NOMO-1 treated with dmso at 0.1 percent for 144 hours (cell line): ENCODE results near the gene ZNF442.
"Not testable (repeated sequence)": the region's sequence is repeated elsewhere in the genome, so short reads cannot be mapped to it uniquely, and the experiment has no call there.

ENCODE experiments used
- DNase-seq: peaks from one replicate; lab custom pipeline; 2025; ENCODE audit not compliant: unreplicated experiment; lab: John Stamatoyannopoulos, UW

Gene ZNF442

GRCh38 chr19:12365236-12366162, at the start of gene ZNF442:
Gene ZNF442 (minus strand): TSS chr19:12365683. CDS start chr19:12363631, 2,052 bp downstream.
- DNase-seq = no peak

- no peak for DNase-seq
These were observed 46.4 kb upstream of the ZNF442 start for GRCh38 chr19:12411893-12412292.

GRCh38 chr19:12400633-12401502, 35.4 kb upstream of the ZNF442 start, which contains the start of gene ZNF799:
Gene ZNF799 (minus strand): TSS chr19:12401271. CDS start chr19:12401070, 201 bp downstream.
- peak; percentile 79 for DNase-seq

GRCh38 chr19:12399901-12400632, 34.6 kb upstream of the ZNF442 start:
- not testable (repeated sequence) for DNase-seq

GRCh38 chr19:12391148-12391547, 25.7 kb upstream of the ZNF442 start:
- not testable (repeated sequence) for DNase-seq

- DNase-seq = not testable (repeated sequence)
These were observed 20.9 kb upstream of the ZNF442 start for GRCh38 chr19:12386365-12386764.

GRCh38 chr19:12380444-12380737, 14.9 kb upstream of the ZNF442 start:
- DNase-seq = no peak

- DNase-seq = no peak
These were observed 14.4 kb upstream of the ZNF442 start for GRCh38 chr19:12379732-12380443.

GRCh38 chr19:12374026-12374425, 8.5 kb upstream of the ZNF442 start:
- no peak for DNase-seq

- DNase-seq = no peak
These were observed 870 bp downstream of the ZNF442 start for GRCh38 chr19:12364391-12365235.

- not testable (repeated sequence) for DNase-seq
These were observed 3.2 kb downstream of the ZNF442 start for GRCh38 chr19:12362236-12362635.

- no peak for DNase-seq
These were observed 12.1 kb downstream of the ZNF442 start for GRCh38 chr19:12353375-12353774.

- no peak for DNase-seq
These were observed 14.6 kb downstream of the ZNF442 start for GRCh38 chr19:12350890-12351197.

GRCh38 chr19:12350185-12350889, 15.1 kb downstream of the ZNF442 start:
- no peak for DNase-seq

GRCh38 chr19:12346896-12347295, 18.6 kb downstream of the ZNF442 start:
- DNase-seq = no peak

GRCh38 chr19:12345197-12345596, 20.3 kb downstream of the ZNF442 start:
- DNase-seq = no peak

GRCh38 chr19:12333162-12334159, 32.0 kb downstream of the ZNF442 start, which contains the start of gene ZNF563:
Gene ZNF563 (minus strand): TSS chr19:12333633. CDS start chr19:12333482, 151 bp downstream.
- no peak for DNase-seq
